ENCODE results near the gene SEC11A.

DNA sequence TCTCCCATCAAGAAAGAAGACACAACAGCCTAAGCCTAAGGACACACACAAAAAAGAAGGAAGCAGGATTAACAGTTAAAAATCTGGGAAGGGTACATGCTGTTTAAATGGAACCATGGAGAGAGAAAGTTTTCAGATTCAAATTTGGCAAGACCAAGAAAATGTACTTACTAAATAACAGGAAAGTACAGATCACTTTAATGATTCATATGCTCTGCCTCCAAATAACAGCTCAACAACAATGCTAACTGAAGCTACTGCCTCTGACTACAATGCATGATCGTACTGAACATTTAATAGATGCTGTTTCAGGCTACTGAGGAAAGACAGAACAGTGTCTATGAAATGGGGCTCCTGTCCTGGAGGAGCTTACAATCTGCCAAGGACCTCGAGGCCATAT is 49.6 kb downstream of the SEC11A start:
- TF ChIP-seq, protein P1, sequence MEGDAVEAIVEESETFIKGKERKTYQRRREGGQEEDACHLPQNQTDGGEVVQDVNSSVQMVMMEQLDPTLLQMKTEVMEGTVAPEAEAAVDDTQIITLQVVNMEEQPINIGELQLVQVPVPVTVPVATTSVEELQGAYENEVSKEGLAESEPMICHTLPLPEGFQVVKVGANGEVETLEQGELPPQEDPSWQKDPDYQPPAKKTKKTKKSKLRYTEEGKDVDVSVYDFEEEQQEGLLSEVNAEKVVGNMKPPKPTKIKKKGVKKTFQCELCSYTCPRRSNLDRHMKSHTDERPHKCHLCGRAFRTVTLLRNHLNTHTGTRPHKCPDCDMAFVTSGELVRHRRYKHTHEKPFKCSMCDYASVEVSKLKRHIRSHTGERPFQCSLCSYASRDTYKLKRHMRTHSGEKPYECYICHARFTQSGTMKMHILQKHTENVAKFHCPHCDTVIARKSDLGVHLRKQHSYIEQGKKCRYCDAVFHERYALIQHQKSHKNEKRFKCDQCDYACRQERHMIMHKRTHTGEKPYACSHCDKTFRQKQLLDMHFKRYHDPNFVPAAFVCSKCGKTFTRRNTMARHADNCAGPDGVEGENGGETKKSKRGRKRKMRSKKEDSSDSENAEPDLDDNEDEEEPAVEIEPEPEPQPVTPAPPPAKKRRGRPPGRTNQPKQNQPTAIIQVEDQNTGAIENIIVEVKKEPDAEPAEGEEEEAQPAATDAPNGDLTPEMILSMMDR (IDR thresholded peaks at IDR 0.05), result no peak
- TF ChIP-seq POLR2A (IDR thresholded peaks at IDR 0.05), result no peak
